NCI-H2107 (cell line): ENCODE measurements around the gene SLC38A3.
"Not testable (repeated sequence)": the region's sequence is repeated elsewhere in the genome, so short reads cannot be mapped to it uniquely, and the experiment has no call there.

Source experiments
- DNase-seq: peaks from one replicate; lab custom pipeline; 2025; lab: John Stamatoyannopoulos, UW

The SLC38A3 gene

GRCh38 chr3:50211930-50212329 lies 6.9 kb downstream of the SLC38A3 start:
- DNase-seq = no peak

- no peak for DNase-seq
These were observed 7.4 kb downstream of the SLC38A3 start for GRCh38 chr3:50212502-50212901.

- no peak for DNase-seq
These were observed 7.9 kb downstream of the SLC38A3 start for GRCh38 chr3:50212971-50213370.

- DNase-seq = no peak
These were observed 8.3 kb downstream of the SLC38A3 start for GRCh38 chr3:50213373-50213772.

- no peak for DNase-seq
These were observed 9.8 kb downstream of the SLC38A3 start for GRCh38 chr3:50214824-50215223.

GRCh38 chr3:50215529-50215928 lies 10.5 kb downstream of the SLC38A3 start:
- no peak for DNase-seq

GRCh38 chr3:50217681-50218080 lies 12.6 kb downstream of the SLC38A3 start:
- no peak for DNase-seq

GRCh38 chr3:50218448-50218847 lies 13.4 kb downstream of the SLC38A3 start:
- DNase-seq = no peak

GRCh38 chr3:50219285-50219684 lies 14.2 kb downstream of the SLC38A3 start:
- no peak for DNase-seq

GRCh38 chr3:50220109-50220508 lies 15.0 kb downstream of the SLC38A3 start:
- no peak for DNase-seq

GRCh38 chr3:50221051-50221410 lies 16.0 kb downstream of the SLC38A3 start:
- no peak for DNase-seq

- DNase-seq = no peak
These were observed 16.5 kb downstream of the SLC38A3 start for GRCh38 chr3:50221411-50222168.

- DNase-seq = no peak
These were observed 17.1 kb downstream of the SLC38A3 start for GRCh38 chr3:50222169-50222528.

- no peak for DNase-seq
These were observed 19.6 kb downstream of the SLC38A3 start for GRCh38 chr3:50224639-50225038.

- no peak for DNase-seq
These were observed 21.9 kb downstream of the SLC38A3 start for GRCh38 chr3:50226888-50227389.

GRCh38 chr3:50227390-50228183 lies 22.5 kb downstream of the SLC38A3 start:
- DNase-seq = peak; percentile 62

- DNase-seq = not testable (repeated sequence)
These were observed 23.2 kb downstream of the SLC38A3 start for GRCh38 chr3:50228184-50228763.

- DNase-seq = no peak
These were observed 24.4 kb downstream of the SLC38A3 start for GRCh38 chr3:50229490-50229889.

- no peak for DNase-seq
These were observed 25.2 kb downstream of the SLC38A3 start for GRCh38 chr3:50230104-50230793.

- no peak for DNase-seq
These were observed 25.7 kb downstream of the SLC38A3 start for GRCh38 chr3:50230794-50231125.

- no peak for DNase-seq
These were observed 26.5 kb downstream of the SLC38A3 start for GRCh38 chr3:50231581-50231980.

GRCh38 chr3:50232303-50232702 lies 27.2 kb downstream of the SLC38A3 start:
- no peak for DNase-seq
